ENCODE measurements around the gene SDF2.
"Not testable (repeated sequence)": the region's sequence is repeated elsewhere in the genome, so short reads cannot be mapped to it uniquely, and the experiment has no call there.

DNA sequence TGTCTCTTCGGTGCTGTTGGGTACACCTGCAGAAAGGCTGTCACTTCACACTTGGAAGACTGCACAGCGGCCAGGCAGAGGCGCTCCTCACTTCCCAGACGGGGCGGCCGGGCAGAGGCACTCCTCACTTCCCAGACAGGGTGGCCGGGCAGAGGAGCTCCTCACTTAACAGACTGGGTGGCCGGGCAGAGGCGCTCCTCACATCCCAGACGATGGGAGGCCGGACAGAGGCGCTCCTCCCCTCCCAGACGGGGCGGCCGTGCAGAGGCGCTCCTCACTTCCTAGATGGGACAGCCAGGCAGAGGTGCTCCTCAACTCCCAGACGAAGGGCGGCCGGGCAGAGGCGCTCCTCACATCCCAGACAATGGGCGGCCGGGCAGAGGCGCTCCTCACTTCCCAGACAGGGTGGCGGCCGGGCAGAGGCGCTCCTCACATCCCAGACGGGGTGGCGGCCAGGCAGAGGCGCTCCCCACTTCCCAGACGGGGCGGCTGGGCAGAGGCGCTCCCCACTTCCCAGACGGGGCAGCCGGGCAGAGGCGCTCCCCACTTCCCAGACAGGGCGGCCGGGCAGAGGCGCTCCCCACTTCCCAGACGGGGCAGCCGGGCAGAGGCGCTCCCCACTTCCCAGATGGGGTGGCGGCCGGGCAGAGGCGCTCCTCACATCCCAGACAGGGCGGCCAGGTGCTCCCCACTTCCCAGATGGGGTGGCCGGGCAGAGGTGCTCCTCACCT, 2.8 kb downstream of the SDF2 start:
- TF ChIP-seq OSR1 (CRISPR knock-in tag; IDR thresholded peaks at IDR 0.05); PPARA (CRISPR knock-in tag; IDR thresholded peaks at IDR 0.05; ENCODE audit: borderline replicate concordance): not testable (repeated sequence)
- TF ChIP-seq, protein P1, sequence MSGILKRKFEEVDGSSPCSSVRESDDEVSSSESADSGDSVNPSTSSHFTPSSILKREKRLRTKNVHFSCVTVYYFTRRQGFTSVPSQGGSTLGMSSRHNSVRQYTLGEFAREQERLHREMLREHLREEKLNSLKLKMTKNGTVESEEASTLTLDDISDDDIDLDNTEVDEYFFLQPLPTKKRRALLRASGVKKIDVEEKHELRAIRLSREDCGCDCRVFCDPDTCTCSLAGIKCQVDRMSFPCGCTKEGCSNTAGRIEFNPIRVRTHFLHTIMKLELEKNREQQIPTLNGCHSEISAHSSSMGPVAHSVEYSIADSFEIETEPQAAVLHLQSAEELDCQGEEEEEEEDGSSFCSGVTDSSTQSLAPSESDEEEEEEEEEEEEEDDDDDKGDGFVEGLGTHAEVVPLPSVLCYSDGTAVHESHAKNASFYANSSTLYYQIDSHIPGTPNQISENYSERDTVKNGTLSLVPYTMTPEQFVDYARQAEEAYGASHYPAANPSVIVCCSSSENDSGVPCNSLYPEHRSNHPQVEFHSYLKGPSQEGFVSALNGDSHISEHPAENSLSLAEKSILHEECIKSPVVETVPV (CRISPR knock-in tag; IDR thresholded peaks at IDR 0.05) = not testable (repeated sequence)
